ENCODE data around the gene KLHL21. TPM values are rescaled to one million over a fixed set of nuclear protein-coding genes. Genes with fewer than 3 reads are reported as not detected.

The KLHL21 gene
- total RNA-seq, 1 experiment from 2014 or later: 44.3 TPM

DNA sequence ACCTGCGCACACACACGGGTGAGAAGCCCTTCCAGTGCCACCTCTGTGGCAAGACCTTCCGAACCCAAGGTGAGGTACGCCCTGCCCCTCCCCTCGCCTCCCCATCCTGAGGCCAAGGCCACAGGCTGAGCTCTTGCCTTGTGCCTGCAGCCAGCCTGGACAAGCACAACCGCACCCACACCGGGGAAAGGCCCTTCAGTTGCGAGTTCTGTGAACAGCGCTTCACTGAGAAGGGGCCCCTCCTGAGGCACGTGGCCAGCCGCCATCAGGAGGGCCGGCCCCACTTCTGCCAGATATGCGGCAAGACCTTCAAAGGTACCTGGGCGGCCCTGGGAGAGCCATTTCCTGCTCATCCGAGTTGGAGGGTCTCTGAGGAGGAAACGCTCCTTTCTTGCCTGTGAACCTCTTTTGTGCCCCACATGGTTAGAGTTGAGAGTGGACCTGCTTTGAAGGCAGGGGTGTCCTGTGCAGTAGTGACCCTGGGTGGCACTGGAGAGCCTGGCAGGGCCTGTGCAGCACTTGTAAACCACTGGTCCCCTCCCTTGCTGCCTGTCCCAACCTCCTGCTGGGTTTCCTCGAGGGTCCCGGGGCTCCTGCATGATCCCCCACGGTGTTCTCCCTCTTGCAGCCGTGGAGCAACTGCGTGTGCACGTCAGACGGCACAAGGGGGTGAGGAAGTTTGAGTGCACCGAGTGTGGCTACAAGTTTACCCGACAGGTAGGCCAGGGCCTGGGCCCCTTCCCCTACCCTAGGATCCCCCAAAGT is 14.4 kb downstream of the KLHL21 start:
- DNase-seq (ENCODE audit: low spot score): no peak
- in situ Hi-C loops (cut with HindIII; ENCODE audit: low sequenced_read_pairs): no loop called here

DNA sequence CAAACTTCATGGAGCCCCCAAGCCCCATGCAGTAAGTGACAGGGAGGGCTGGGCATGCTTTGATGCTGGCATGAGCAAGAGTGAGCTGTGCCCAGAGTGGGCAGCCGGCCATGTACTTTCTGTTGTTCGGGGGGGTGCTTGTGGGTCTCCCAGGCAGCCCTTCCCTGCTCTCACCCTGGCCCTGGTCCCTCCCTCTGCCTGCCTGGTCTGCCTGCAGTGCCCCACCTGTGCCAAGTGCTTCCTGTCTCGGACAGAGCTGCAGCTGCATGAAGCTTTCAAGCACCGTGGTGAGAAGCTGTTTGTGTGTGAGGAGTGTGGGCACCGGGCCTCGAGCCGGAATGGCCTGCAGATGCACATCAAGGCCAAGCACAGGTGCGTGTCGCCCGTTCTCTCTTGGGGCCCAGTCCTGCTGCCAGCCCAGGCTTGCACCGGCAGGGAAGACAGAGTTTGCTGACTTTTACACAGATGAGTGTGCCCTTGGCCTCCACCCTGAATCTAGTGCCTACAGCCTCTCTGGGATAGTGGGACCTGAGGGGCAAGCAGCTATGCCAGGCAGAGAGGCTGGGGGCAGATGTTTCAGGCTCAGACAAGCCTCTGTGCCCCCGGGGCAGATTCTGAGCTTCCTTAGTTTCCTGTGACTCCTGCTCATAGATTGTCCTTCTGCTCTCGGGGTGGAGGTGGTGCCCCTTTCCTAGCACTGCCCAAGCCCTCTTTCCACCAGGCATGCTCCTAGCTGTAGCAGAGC is 15.2 kb downstream of the KLHL21 start:
- DNase-seq (ENCODE audit: low spot score): peak; percentile 81
- in situ Hi-C loops (cut with HindIII; ENCODE audit: low sequenced_read_pairs): no loop called here

- in situ Hi-C loops (cut with HindIII; ENCODE audit: low sequenced_read_pairs): no loop called here
- DNase-seq (ENCODE audit: low spot score): no peak
Observed at GRCh38 chr1:6586404-6586816, 16.3 kb downstream of the KLHL21 start.

- in situ Hi-C loops (cut with HindIII; ENCODE audit: low sequenced_read_pairs): no loop called here
- no peak for DNase-seq (ENCODE audit: low spot score)
Observed at GRCh38 chr1:6585841-6586240, 16.8 kb downstream of the KLHL21 start.

DNA sequence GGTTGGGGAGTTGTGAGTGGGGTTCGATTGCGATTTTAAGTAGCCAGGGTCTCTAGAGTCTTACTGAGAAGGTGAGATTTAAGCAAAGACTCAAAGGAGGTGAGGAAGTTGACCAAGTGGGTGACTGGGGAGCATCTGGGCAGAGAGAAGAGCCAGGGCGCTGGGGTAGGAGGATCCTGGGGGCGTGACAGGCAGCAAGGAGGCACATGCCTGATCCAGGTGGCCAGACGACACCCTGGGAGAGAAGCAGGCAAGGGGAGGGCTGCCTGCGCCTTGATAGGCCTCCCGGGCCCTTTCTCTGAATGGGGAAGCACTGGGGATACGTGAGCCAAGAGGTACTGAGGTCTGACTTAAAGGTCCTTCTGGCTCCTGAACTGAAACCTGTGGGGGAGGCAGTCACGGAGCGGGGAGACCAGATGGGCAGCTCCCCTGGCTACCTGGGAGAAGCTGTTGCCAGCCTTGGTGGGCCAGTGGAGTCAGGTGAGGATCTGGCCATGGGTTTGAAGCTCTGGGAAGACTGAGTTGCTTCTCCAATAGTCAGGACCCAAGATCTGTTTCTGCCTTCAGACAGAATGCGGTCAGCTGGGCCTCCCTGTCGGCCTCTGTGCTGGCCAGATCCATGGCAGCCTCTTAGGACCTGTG is 17.5 kb downstream of the KLHL21 start:
- DNase-seq (ENCODE audit: low spot score): peak; percentile 60
- in situ Hi-C loops (cut with HindIII; ENCODE audit: low sequenced_read_pairs): no loop called here

DNA sequence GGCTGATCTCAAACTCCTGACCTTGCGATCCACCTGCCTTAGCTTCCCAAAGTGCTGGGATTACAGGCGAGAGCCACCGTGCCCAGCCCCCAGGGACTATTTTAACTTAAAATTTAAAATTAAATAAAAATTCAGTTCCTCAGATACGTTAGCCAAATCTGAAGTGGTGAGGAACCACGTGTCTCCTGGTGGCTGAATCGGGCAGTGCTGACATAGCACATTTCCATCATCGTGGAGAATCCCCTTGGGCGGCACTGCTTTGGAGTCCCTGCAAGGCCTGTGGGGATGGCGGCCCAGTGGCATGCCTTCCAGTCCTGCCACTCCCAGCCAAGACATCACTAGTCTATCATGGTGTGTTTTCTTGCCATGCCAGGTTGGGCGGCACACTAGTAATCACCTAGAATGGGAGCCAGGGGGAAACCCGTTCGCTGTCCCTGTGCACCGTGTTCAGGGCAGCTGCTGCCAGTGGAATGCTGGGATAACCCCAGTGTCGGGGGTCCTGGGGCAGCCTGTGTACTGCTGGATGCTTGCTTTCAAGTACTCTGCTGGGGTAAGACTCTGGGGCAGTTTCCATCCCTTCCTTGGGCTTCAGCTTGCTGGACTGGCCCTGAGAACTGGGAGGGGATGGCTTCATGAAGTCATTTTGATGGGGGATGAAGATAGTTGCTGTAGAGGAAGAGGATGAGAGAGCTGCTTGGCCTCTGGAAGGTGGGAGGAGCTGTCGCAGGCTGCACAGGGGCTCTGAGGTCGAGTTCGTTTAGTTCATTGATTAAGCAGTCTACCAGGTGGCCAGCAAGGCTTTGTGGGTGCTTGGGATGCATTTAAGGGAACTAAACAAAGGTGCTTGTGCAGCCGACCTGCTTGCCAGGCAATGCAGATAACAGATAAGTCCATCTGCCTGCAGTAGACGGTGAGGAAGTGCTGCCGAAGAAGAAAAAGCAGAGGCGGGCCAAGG is 18.3 kb downstream of the KLHL21 start:
- in situ Hi-C loops (cut with HindIII; ENCODE audit: low sequenced_read_pairs): no loop called here
- no peak for DNase-seq (ENCODE audit: low spot score)

DNA sequence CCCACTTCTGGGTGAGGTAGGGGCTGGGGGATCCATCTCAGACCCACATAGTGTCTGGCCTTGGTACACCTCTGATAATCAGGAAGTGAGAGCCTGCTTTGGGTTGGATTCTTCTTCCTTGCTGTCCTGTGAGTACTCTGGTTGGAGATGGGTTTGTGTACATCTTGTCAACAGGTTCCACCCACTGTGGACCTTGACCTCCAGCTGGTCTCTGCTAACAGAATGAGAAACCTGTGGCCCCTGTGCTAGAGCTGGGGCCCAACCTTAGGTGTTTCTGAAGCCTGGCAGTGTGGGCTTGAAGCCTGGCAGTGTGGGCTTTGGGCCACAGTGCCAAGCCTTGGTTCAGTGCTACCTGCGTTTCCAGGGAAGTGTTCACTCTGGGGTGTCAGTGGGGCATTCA is 20.3 kb downstream of the KLHL21 start:
- no peak for DNase-seq (ENCODE audit: low spot score)
- in situ Hi-C loops (cut with HindIII; ENCODE audit: low sequenced_read_pairs): no loop called here

DNA sequence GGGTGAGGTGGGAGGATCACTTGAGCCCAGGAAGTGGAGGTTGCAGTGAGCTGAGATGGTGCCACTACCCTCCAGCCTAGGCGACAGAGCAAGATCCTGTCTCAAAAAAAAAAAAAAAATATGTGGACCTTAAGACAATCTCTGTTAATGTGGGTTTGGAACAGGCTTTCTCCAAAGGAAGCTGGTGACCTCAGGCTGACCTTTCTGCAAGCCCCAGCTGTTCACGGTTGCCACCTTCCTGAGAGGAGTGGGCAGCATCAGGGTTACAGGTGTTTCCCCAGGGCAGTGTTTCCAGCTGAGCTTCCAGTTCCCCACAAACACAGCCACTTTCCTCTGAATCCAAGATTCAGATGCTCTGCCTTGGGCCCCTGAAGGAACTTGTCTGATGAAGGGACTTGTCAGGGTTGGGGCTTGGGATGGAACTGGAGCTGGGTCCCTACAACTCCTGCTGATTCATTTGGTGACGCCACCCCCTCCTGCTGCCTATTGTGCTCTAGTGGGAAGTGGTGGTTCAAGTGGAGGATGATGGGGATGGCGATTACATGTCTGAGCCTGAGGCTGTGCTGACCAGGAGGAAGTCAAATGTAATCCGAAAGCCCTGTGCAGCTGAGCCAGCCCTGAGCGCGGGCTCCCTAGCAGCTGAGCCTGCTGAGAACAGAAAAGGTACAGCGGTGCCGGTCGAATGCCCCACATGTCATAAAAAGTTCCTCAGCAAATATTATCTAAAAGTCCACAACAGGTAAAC is 20.9 kb downstream of the KLHL21 start:
- in situ Hi-C loops (cut with HindIII; ENCODE audit: low sequenced_read_pairs): no loop called here

GRCh38 chr1:6580593-6581409 is 21.9 kb downstream of the KLHL21 start:
- in situ Hi-C loops (cut with HindIII; ENCODE audit: low sequenced_read_pairs): no loop called here

More for the DNA sequence above, 20.9 kb downstream of the KLHL21 start:
- no peak for DNase-seq (ENCODE audit: low spot score)

DNA sequence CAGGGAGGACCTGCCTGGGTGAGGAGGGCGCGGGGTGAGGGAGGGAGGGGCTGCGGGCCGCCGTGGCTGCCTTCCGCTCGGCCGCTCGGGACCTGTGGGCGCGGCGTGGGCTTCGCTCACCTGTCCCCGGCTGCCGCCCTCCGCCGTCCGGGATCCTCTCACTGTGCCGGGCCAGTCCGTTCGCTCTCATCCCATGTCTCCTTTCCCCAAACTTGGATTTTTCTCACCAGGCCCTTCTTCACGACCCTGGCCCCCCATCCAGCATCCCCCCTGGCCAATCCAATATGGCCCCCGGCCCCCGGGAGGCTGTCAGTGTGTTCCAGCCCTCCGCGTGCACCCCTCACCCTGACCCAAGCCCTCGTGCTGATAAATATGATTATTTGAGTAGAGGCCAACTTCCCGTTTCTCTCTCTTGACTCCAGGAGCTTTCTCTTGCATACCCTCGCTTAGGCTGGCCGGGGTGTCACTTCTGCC is 22.5 kb downstream of the KLHL21 start:
- in situ Hi-C loops (cut with HindIII; ENCODE audit: low sequenced_read_pairs): no loop called here
- DNase-seq (ENCODE audit: low spot score): no peak

More at GRCh38 chr1:6580593-6581409, 21.9 kb downstream of the KLHL21 start:
- no peak for DNase-seq (ENCODE audit: low spot score)

DNA sequence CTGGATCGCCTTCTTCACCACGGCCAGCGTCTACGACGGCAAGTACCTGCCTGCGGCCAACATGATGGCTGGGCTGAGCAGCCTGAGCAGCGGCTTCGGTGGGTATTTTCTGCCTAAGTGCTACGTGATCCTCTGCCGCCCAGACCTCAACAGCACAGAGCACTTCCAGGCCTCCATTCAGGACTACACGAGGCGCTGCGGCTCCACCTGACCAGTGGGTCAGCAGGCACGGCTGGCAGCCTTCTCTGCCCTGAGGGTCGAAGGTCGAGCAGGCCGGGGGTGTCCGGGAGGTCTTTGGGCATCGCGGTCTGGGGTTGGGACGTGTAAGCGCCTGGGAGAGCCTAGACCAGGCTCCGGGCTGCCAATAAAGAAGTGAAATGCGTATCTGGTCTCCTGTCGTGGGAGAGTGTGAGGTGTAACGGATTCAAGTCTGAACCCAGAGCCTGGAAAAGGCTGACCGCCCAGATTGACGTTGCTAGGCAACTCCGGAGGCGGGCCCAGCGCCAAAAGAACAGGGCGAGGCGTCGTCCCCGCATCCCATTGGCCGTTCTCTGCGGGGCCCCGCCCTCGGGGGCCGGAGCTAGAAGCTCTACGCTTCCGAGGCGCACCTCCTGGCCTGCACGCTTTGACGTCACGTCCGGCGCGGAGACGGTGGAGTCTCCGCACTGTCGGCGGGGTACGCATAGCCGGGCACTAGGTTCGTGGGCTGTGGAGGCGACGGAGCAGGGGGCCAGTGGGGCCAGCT is 23.1 kb downstream of the KLHL21 start, which contains the start of gene ZBTB48:
Gene ZBTB48, plus strand, starts transcription at position 621 of the 745 bp plus-strand sequence. CDS start 616 bp downstream, outside the sequence.
- peak; percentile 99 for DNase-seq (ENCODE audit: low spot score)
- in situ Hi-C loops (cut with HindIII; ENCODE audit: low sequenced_read_pairs): no loop called here

DNA sequence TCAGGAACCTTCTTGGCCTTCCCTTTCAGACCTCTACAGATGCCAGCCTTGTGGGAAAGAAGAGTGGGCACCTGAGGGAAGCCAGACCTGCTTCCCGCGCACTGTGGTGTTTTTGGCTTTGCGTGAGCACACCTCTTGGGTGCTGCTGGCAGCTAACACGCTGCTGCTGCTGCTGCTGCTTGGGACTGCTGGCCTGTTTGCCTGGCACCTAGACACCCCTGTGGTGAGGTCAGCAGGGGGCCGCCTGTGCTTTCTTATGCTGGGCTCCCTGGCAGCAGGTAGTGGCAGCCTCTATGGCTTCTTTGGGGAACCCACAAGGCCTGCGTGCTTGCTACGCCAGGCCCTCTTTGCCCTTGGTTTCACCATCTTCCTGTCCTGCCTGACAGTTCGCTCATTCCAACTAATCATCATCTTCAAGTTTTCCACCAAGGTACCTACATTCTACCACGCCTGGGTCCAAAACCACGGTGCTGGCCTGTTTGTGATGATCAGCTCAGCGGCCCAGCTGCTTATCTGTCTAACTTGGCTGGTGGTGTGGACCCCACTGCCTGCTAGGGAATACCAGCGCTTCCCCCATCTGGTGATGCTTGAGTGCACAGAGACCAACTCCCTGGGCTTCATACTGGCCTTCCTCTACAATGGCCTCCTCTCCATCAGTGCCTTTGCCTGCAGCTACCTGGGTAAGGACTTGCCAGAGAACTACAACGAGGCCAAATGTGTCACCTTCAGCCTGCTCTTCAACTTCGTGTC is 23.9 kb downstream of the KLHL21 start:
- in situ Hi-C loops (cut with HindIII; ENCODE audit: low sequenced_read_pairs): no loop called here
- no peak for DNase-seq (ENCODE audit: low spot score)

GRCh38 chr1:6577831-6578525 is 24.7 kb downstream of the KLHL21 start:
- no peak for DNase-seq (ENCODE audit: low spot score)
- in situ Hi-C loops (cut with HindIII; ENCODE audit: low sequenced_read_pairs): no loop called here

DNA sequence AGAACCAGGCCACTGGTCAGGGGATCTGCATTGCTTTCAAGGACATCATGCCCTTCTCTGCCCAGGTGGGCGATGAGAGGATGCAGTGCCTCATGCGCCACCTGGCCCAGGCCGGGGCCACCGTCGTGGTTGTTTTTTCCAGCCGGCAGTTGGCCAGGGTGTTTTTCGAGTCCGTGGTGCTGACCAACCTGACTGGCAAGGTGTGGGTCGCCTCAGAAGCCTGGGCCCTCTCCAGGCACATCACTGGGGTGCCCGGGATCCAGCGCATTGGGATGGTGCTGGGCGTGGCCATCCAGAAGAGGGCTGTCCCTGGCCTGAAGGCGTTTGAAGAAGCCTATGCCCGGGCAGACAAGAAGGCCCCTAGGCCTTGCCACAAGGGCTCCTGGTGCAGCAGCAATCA is 27.9 kb downstream of the KLHL21 start:
- in situ Hi-C loops (cut with HindIII; ENCODE audit: low sequenced_read_pairs): no loop called here
- DNase-seq (ENCODE audit: low spot score): no peak

DNA sequence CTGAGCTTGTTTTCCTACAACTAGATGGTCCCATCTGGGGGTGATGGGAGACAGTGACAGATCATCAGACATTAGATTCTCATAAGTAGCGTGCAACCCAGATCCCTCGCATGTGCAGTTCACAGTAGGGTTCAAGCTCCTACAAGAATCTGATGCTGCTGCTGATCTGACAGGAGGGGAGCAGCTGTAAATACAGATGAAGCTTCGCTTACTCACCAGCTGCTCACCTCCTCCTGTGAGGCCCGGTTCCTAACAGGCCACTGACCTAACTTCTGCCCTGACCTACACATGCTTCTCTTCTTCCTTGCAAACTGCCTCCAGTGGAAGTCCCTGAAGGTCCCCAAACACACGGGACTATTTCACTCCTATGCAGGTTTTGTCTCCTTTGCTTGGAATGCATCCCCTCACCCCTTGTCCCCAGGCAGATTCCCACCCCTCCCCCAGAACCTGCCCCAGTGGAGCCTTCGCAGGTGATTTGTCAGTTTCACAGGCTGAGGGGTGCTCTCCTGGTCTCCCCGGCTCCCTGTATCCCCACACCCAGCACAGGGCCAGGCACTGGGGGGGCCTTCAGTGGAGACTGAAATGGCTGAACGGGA is 28.5 kb downstream of the KLHL21 start:
- in situ Hi-C loops (cut with HindIII; ENCODE audit: low sequenced_read_pairs): no loop called here
- no peak for DNase-seq (ENCODE audit: low spot score)
